ENCODE results near the gene OR2AT4.

DNA sequence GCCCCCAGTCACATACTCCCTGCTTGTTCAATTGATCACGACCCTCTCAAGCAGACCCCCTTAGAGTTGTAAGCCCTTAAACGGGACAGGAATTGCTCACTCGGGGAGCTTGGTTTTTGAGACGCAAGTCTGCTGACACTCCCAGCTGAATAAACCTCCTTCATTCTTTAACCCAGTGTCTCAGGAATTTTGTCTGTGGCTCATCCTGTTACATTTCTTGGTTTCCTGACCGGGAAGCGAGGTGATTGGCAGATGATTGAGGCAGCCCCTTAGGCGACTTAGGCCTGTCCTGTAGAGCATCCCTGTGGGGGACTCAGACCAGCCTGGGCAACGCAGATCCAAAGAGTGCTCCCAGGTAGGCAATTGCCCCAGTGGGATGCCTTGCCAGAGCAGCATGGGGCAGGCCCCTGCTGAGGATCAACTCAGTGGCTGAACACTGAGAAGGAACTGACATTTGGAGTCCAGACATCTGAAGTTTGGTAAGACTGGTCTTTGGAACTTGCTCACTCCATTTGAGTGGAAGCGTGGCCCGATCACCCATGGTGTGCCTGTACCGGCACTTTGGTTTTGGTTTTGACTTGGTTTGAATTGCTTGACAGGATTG is 56.4 kb downstream of the OR2AT4 start:
- no peak for TF ChIP-seq CTCF (IDR thresholded peaks at IDR 0.05)
- TF ChIP-seq POLR2A (IDR thresholded peaks at IDR 0.05; ENCODE audit: low read depth): no peak
- no peak for TF ChIP-seq EP300 (IDR thresholded peaks at IDR 0.05)

All from esophagus muscularis mucosa (tissue), 4 donors.